Measurements from ENCODE around the gene FERMT1. TPM values are rescaled to one million over a fixed set of nuclear protein-coding genes. Genes with fewer than 3 reads are reported as not detected.

Gene FERMT1
- total and polyA plus RNA-seq, 2 of the 13 experiments (the other 11 are each of a cell fraction or from before 2014, with no cell fraction given) = 15.8 to 29.5 TPM

DNA sequence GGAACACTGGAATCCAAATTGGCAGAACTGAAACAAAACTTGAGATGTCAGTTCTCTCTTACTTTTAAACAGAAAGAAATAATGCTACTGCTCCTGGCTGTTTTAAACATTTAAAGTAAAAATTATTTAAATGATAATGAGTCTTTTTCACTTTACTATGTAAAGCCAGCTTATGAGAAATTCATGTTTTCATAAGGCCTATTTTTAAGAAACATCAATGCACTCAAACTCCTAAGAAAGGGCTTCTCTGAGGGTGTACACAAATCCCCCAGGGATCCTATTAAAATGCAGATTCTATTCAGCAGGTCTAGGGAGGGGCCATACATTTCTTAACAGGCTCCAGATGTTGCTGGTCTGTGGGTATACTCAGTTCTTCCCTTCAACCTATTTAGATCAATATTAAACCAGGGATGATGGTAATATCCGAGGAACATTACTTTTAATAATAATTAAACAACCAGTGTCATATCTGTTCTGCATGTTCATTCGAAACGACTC, 2.3 kb downstream of the FERMT1 start:
- H3K9ac ChIP-seq (ENCODE audit: insufficient read depth, low read depth, low read length) = no peak overlapping the region
- H3K4me2 ChIP-seq (ENCODE audit: low read depth, low read length) = peak overlapping the region; percentile 1; the same call in 1 of the 2 replicates
- no TSS peak for BruUV-seq (replicated peaks)
- no peaks in the 10 kb centered on the region for H3K27me3 ChIP-seq (ENCODE audit: control insufficient read depth in 1 of 2, insufficient read depth in 2 of 2, low read length in 2 of 2)
- no peak overlapping the region for H3K4me3 ChIP-seq (replicated peaks in 1 of 3; ENCODE audit: insufficient read depth in 1 of 3, low read depth in 2 of 3, low read length in 3 of 3)
- 97% methylated on average over 3 of the region's 3 CpGs for WGBS (ENCODE audit: low lambda C conversion rate)
- FAIRE-seq (no peak), ATAC-seq (no peak), DNase-seq (ENCODE audit: low spot score) (no peak)
- H3K9me3 ChIP-seq (ENCODE audit: low read length) = no peaks in the 10 kb centered on the region
- peaks cover 13% of the 10 kb centered on the region for H3K79me2 ChIP-seq (ENCODE audit: insufficient read depth, low read length)
- intact Hi-C loops (cut with micrococcal nuclease; ENCODE audit: unreplicated experiment) = no loop called here
- TF ChIP-seq MAFG (CRISPR knock-in tag; IDR thresholded peaks at IDR 0.05) = no peak
- POLR2A ChIA-PET = no interaction called here
- H4K20me1 ChIP-seq (ENCODE audit: insufficient read depth, low read length) = no peaks in the 10 kb centered on the region
- CTCF ChIA-PET (ENCODE audit: low intra/inter-chr PET ratio, low total read pairs) = no interaction called here
- H2AFZ ChIP-seq (ENCODE audit: low read length) = no peak overlapping the region
- H3K4me1 ChIP-seq (ENCODE audit: insufficient read depth, low read length) = peaks cover 26% of the 10 kb centered on the region
- H3K27ac ChIP-seq (ENCODE audit: extremely low read length, insufficient read depth, low read length) = no peak overlapping the region
- peaks cover 7 to 16% of the 10 kb centered on the region in 2 experiments for H3K36me3 ChIP-seq (replicated peaks in 1 of 2; ENCODE audit: control insufficient read depth in 1 of 2, insufficient read depth in 2 of 2, low read length in 2 of 2)
- in situ Hi-C loops (cut with HindIII; ENCODE audit: extremely low pct_ligation_motif_present, low pct_unique_long_range_greater_than_20kb) = no loop called here

GRCh38 chr20:6116758-6117157, 6.1 kb downstream of the FERMT1 start:
- H3K4me3 ChIP-seq (replicated peaks in 1 of 3; ENCODE audit: insufficient read depth in 1 of 3, low read depth in 2 of 3, low read length in 3 of 3) = no peak overlapping the region
- FAIRE-seq (no peak), DNase-seq (ENCODE audit: low spot score) (no peak), ATAC-seq (no peak)
- H3K27ac ChIP-seq (ENCODE audit: extremely low read length, insufficient read depth, low read length) = no peak overlapping the region
- H2AFZ ChIP-seq (ENCODE audit: low read length) = no peak overlapping the region
- peaks cover 17% of the 10 kb centered on the region for H3K4me1 ChIP-seq (ENCODE audit: insufficient read depth, low read length)
- no peak overlapping the region for H3K9ac ChIP-seq (ENCODE audit: insufficient read depth, low read depth, low read length)
- H4K20me1 ChIP-seq (ENCODE audit: insufficient read depth, low read length) = no peaks in the 10 kb centered on the region
- H3K36me3 ChIP-seq (replicated peaks in 1 of 2; ENCODE audit: control insufficient read depth in 1 of 2, insufficient read depth in 2 of 2, low read length in 2 of 2) = peaks cover 20 to 47% of the 10 kb centered on the region in 2 experiments
- 96% methylated on average over 3 of the region's 3 CpGs for WGBS (ENCODE audit: low lambda C conversion rate)
- POLR2A ChIA-PET = no interaction called here
- no peaks in the 10 kb centered on the region for H3K27me3 ChIP-seq (ENCODE audit: control insufficient read depth in 1 of 2, insufficient read depth in 2 of 2, low read length in 2 of 2)
- no peak overlapping the region for H3K4me2 ChIP-seq (ENCODE audit: low read depth, low read length)
- CTCF ChIA-PET (ENCODE audit: low intra/inter-chr PET ratio, low total read pairs) = no interaction called here
- H3K9me3 ChIP-seq (ENCODE audit: low read length) = no peaks in the 10 kb centered on the region
- in situ Hi-C loops (cut with HindIII; ENCODE audit: extremely low pct_ligation_motif_present, low pct_unique_long_range_greater_than_20kb) (no loop called here), intact Hi-C loops (cut with micrococcal nuclease; ENCODE audit: unreplicated experiment) (no loop called here)
- no TSS peak for BruUV-seq (replicated peaks)
- H3K79me2 ChIP-seq (ENCODE audit: insufficient read depth, low read length) = peaks cover 5% of the 10 kb centered on the region
- TF ChIP-seq ZNF180 (CRISPR knock-in tag; IDR thresholded peaks at IDR 0.05; ENCODE audit: borderline replicate concordance, low read depth) = no peak
- no peak for TF ChIP-seq U2AF2 (IDR thresholded peaks at IDR 0.05; ENCODE audit: low read depth, low read length)
- no peak for TF ChIP-seq FOXP1 (IDR thresholded peaks at IDR 0.05)
- TF ChIP-seq FOXP1 (CRISPR knock-in tag; IDR thresholded peaks at IDR 0.05) = no peak
- TF ChIP-seq ZNF383 (CRISPR knock-in tag; IDR thresholded peaks at IDR 0.05; ENCODE audit: borderline replicate concordance) = no peak
- TF ChIP-seq PAXIP1 (CRISPR knock-in tag; conservative IDR thresholded peaks at IDR 0.05) = no peak
- TF ChIP-seq TEAD3 (CRISPR knock-in tag; optimal IDR thresholded peaks at IDR 0.05; ENCODE audit: borderline replicate concordance) = no peak
- TF ChIP-seq, protein P1, sequence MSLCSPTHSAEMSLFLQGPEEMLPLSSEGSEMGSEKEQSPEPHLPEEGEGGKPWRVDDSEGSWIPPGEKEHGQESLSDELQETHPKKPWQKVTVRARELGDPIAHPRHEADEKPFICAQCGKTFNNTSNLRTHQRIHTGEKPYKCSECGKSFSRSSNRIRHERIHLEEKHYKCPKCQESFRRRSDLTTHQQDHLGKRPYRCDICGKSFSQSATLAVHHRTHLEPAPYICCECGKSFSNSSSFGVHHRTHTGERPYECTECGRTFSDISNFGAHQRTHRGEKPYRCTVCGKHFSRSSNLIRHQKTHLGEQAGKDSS (CRISPR knock-in tag; IDR thresholded peaks at IDR 0.05; ENCODE audit: borderline replicate concordance, low read depth) = no peak
- TF ChIP-seq, protein P2, sequence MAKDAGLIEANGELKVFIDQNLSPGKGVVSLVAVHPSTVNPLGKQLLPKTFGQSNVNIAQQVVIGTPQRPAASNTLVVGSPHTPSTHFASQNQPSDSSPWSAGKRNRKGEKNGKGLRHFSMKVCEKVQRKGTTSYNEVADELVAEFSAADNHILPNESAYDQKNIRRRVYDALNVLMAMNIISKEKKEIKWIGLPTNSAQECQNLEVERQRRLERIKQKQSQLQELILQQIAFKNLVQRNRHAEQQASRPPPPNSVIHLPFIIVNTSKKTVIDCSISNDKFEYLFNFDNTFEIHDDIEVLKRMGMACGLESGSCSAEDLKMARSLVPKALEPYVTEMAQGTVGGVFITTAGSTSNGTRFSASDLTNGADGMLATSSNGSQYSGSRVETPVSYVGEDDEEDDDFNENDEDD (CRISPR knock-in tag; IDR thresholded peaks at IDR 0.05; ENCODE audit: borderline replicate concordance) = no peak
- no peak for TF ChIP-seq ISL2 (CRISPR knock-in tag; IDR thresholded peaks at IDR 0.05)
- TF ChIP-seq ZNF615 (CRISPR knock-in tag; IDR thresholded peaks at IDR 0.05; ENCODE audit: borderline replicate concordance) = no peak
- no peak for TF ChIP-seq ZNF431 (CRISPR knock-in tag; IDR thresholded peaks at IDR 0.05; ENCODE audit: borderline replicate concordance, low read depth)
- no peak for TF ChIP-seq ZSCAN31 (CRISPR knock-in tag; IDR thresholded peaks at IDR 0.05; ENCODE audit: low read depth)
- TF ChIP-seq HNRNPUL1 (IDR thresholded peaks at IDR 0.05; ENCODE audit: low read depth, low read length) = no peak
